GM21576 (cell line): ENCODE data around the gene SLC4A8.

Experiments
- ATAC-seq: cut with Tn5 transposase; IDR thresholded peaks from one replicate; pipeline ENCODE4 v1.9.1; 2021; ENCODE audit warnings: mild to moderate bottlenecking, moderate library complexity; ENCODE audit not compliant: unreplicated experiment

SLC4A8 gene

GRCh38 chr12:51393676-51394545 lies 30.7 kb upstream of the SLC4A8 start:
- ATAC-seq, result no peak

GRCh38 chr12:51395283-51396230 lies 29.1 kb upstream of the SLC4A8 start:
- ATAC-seq, result peak; percentile 40

GRCh38 chr12:51397670-51398069 lies 27.0 kb upstream of the SLC4A8 start:
- ATAC-seq, result no peak

GRCh38 chr12:51399891-51400290 lies 24.7 kb upstream of the SLC4A8 start:
- no peak for ATAC-seq

- ATAC-seq, result no peak
Measured at GRCh38 chr12:51401020-51401419, 23.6 kb upstream of the SLC4A8 start.

GRCh38 chr12:51401486-51401885 lies 23.1 kb upstream of the SLC4A8 start:
- no peak for ATAC-seq

GRCh38 chr12:51401900-51402299 lies 22.7 kb upstream of the SLC4A8 start:
- ATAC-seq, result no peak

- no peak for ATAC-seq
Measured at GRCh38 chr12:51403159-51403558, 21.5 kb upstream of the SLC4A8 start.

- no peak for ATAC-seq
Measured at GRCh38 chr12:51403681-51404136, 20.9 kb upstream of the SLC4A8 start.

GRCh38 chr12:51404627-51405026 lies 20.0 kb upstream of the SLC4A8 start:
- no peak for ATAC-seq

GRCh38 chr12:51405801-51406207 lies 18.8 kb upstream of the SLC4A8 start:
- no peak for ATAC-seq

- ATAC-seq, result no peak
Measured at GRCh38 chr12:51406290-51406689, 18.3 kb upstream of the SLC4A8 start.

- no peak for ATAC-seq
Measured at GRCh38 chr12:51406859-51407258, 17.8 kb upstream of the SLC4A8 start.

- no peak for ATAC-seq
Measured at GRCh38 chr12:51407604-51408003, 17.0 kb upstream of the SLC4A8 start.

- no peak for ATAC-seq
Measured at GRCh38 chr12:51409846-51410245, 14.8 kb upstream of the SLC4A8 start.

- no peak for ATAC-seq
Measured at GRCh38 chr12:51413149-51413548, 11.5 kb upstream of the SLC4A8 start.

GRCh38 chr12:51413791-51414190 lies 10.8 kb upstream of the SLC4A8 start:
- ATAC-seq, result no peak

- ATAC-seq, result no peak
Measured at GRCh38 chr12:51415931-51416330, 8.7 kb upstream of the SLC4A8 start.

- ATAC-seq, result no peak
Measured at GRCh38 chr12:51417826-51418225, 6.8 kb upstream of the SLC4A8 start.

GRCh38 chr12:51419425-51420193 lies 5.0 kb upstream of the SLC4A8 start:
- ATAC-seq, result no peak
